WTC11 (cell line): ENCODE results near the gene INHBC.

Experiments used
- CBFB ChIP-seq: sonication (generic); formaldehyde crosslinking; IDR thresholded peaks from 2 replicates; pipeline ENCODE4 v1.8.1; 2022; ENCODE audit warnings: mild to moderate bottlenecking, low read depth, missing genetic modification reagents
- E2F1 ChIP-seq: sonication (generic); formaldehyde crosslinking; IDR thresholded peaks from 2 replicates; pipeline ENCODE4 v1.8.0; 2022; ENCODE audit warnings: mild to moderate bottlenecking, missing genetic modification reagents
- E2F5 ChIP-seq: sonication (generic); formaldehyde crosslinking; IDR thresholded peaks from 2 replicates; pipeline ENCODE4 v1.8.1; 2022; ENCODE audit warnings: mild to moderate bottlenecking, moderate library complexity, missing genetic modification reagents
- ELF4 ChIP-seq: sonication (generic); formaldehyde crosslinking; IDR thresholded peaks from 2 replicates; pipeline ENCODE4 v1.8.1; 2022; ENCODE audit warnings: low read depth, mild to moderate bottlenecking, moderate library complexity, missing genetic modification reagents
- FOXJ3 ChIP-seq: sonication (generic); formaldehyde crosslinking; IDR thresholded peaks from 2 replicates; pipeline ENCODE4 v1.9.0; 2021; ENCODE audit warnings: missing genetic modification reagents, mild to moderate bottlenecking, borderline replicate concordance
- MAX ChIP-seq: sonication (generic); formaldehyde crosslinking; IDR thresholded peaks from 2 replicates; pipeline ENCODE4 v1.8.0; 2022; ENCODE audit warnings: mild to moderate bottlenecking, missing genetic modification reagents
- MLX ChIP-seq: sonication (generic); formaldehyde crosslinking; IDR thresholded peaks from 2 replicates; pipeline ENCODE4 v1.8.1; 2023; ENCODE audit warnings: mild to moderate bottlenecking, missing genetic modification reagents, moderate library complexity
- NR1H2 ChIP-seq: sonication (generic); formaldehyde crosslinking; IDR thresholded peaks from 2 replicates; pipeline ENCODE4 v1.9.0; 2021; ENCODE audit warnings: mild to moderate bottlenecking, moderate library complexity, missing genetic modification reagents
- ZNF423 ChIP-seq: fragments of 250-450 bp; sonication (Bioruptor Pico); IDR thresholded peaks from 2 replicates; pipeline ENCODE4 v2.1.2; 2022; ENCODE audit warnings: mild to moderate bottlenecking, moderate library complexity
- TF ChIP-seq, protein P1 (sequence below): fragments of 200-600 bp; IDR thresholded peaks from 2 replicates; pipeline ENCODE4 v1.8.0; 2022; ENCODE audit warnings: antibody characterized with exemption
- TF ChIP-seq, protein P2 (sequence below): sonication (generic); formaldehyde crosslinking; conservative IDR thresholded peaks from 2 replicates; pipeline ENCODE4 v1.8.1; 2023; ENCODE audit warnings: mild to moderate bottlenecking, low read depth, missing genetic modification reagents, moderate library complexity
- TF ChIP-seq, protein P3 (sequence below): sonication (generic); formaldehyde crosslinking; IDR thresholded peaks from 2 replicates; pipeline ENCODE4 v1.8.1; 2023; ENCODE audit warnings: mild to moderate bottlenecking, missing genetic modification reagents

DNA sequence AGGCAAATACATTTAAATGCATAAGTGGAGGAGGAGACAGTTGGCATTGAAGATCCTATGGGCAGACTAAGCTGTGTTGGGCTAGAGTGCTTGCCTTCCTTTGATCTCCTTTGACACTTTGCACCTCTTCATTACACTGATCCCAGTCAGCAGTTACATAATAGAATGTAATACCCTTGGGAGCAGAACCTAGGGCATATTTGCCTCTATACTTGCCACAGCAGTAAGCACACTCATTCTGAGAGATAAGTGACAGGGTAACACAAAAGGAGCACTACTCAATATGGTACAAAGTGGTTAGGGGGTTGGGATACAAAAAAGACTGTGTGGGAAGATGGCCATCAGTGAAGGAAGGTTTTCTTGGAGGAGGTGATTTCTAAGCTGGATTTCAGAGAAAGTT lies 62.2 kb downstream of the INHBC start:
- no peak for TF ChIP-seq ZNF423 (CRISPR knock-in tag)
- TF ChIP-seq, protein P1, sequence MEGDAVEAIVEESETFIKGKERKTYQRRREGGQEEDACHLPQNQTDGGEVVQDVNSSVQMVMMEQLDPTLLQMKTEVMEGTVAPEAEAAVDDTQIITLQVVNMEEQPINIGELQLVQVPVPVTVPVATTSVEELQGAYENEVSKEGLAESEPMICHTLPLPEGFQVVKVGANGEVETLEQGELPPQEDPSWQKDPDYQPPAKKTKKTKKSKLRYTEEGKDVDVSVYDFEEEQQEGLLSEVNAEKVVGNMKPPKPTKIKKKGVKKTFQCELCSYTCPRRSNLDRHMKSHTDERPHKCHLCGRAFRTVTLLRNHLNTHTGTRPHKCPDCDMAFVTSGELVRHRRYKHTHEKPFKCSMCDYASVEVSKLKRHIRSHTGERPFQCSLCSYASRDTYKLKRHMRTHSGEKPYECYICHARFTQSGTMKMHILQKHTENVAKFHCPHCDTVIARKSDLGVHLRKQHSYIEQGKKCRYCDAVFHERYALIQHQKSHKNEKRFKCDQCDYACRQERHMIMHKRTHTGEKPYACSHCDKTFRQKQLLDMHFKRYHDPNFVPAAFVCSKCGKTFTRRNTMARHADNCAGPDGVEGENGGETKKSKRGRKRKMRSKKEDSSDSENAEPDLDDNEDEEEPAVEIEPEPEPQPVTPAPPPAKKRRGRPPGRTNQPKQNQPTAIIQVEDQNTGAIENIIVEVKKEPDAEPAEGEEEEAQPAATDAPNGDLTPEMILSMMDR: no peak
- TF ChIP-seq CBFB (CRISPR knock-in tag): no peak
- TF ChIP-seq E2F5 (CRISPR knock-in tag): no peak
- no peak for TF ChIP-seq E2F1
- no peak for TF ChIP-seq MLX
- TF ChIP-seq NR1H2: no peak
- TF ChIP-seq, protein P2, sequence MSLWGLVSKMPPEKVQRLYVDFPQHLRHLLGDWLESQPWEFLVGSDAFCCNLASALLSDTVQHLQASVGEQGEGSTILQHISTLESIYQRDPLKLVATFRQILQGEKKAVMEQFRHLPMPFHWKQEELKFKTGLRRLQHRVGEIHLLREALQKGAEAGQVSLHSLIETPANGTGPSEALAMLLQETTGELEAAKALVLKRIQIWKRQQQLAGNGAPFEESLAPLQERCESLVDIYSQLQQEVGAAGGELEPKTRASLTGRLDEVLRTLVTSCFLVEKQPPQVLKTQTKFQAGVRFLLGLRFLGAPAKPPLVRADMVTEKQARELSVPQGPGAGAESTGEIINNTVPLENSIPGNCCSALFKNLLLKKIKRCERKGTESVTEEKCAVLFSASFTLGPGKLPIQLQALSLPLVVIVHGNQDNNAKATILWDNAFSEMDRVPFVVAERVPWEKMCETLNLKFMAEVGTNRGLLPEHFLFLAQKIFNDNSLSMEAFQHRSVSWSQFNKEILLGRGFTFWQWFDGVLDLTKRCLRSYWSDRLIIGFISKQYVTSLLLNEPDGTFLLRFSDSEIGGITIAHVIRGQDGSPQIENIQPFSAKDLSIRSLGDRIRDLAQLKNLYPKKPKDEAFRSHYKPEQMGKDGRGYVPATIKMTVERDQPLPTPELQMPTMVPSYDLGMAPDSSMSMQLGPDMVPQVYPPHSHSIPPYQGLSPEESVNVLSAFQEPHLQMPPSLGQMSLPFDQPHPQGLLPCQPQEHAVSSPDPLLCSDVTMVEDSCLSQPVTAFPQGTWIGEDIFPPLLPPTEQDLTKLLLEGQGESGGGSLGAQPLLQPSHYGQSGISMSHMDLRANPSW (CRISPR knock-in tag): no peak
- no peak for TF ChIP-seq MAX (CRISPR knock-in tag)
- TF ChIP-seq ELF4: no peak
- no peak for TF ChIP-seq FOXJ3 (CRISPR knock-in tag)
- TF ChIP-seq, protein P3, sequence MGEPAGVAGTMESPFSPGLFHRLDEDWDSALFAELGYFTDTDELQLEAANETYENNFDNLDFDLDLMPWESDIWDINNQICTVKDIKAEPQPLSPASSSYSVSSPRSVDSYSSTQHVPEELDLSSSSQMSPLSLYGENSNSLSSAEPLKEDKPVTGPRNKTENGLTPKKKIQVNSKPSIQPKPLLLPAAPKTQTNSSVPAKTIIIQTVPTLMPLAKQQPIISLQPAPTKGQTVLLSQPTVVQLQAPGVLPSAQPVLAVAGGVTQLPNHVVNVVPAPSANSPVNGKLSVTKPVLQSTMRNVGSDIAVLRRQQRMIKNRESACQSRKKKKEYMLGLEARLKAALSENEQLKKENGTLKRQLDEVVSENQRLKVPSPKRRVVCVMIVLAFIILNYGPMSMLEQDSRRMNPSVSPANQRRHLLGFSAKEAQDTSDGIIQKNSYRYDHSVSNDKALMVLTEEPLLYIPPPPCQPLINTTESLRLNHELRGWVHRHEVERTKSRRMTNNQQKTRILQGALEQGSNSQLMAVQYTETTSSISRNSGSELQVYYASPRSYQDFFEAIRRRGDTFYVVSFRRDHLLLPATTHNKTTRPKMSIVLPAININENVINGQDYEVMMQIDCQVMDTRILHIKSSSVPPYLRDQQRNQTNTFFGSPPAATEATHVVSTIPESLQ (CRISPR knock-in tag): no peak
